GM10266 (cell line): ENCODE measurements around the gene PIH1D1.
"Not testable (repeated sequence)": the region's sequence is repeated elsewhere in the genome, so short reads cannot be mapped to it uniquely, and the experiment has no call there.

Experiments used
- DNase-seq: peaks from one replicate; pipeline ENCODE4 v3.0.0; 2012; ENCODE audit errors: extremely low spot score
- CTCF ChIP-seq: IDR thresholded peaks from 2 replicates; pipeline ENCODE4 v1.5.1; 2012; ENCODE audit warnings: mild to moderate bottlenecking, low read depth; ENCODE audit not compliant: control insufficient read depth, insufficient read depth; ENCODE audit errors: missing control alignments

The PIH1D1 gene

GRCh38 chr19:49475995-49476880, 24.6 kb upstream of the PIH1D1 start:
- no peak for DNase-seq
- no peak for TF ChIP-seq CTCF

GRCh38 chr19:49475191-49475917, 23.7 kb upstream of the PIH1D1 start:
- no peak for DNase-seq
- no peak for TF ChIP-seq CTCF

GRCh38 chr19:49474542-49474924, 22.9 kb upstream of the PIH1D1 start:
- DNase-seq: no peak
- no peak for TF ChIP-seq CTCF

- TF ChIP-seq CTCF: peak; percentile 89
- peak; percentile 92 for DNase-seq
Observed at GRCh38 chr19:49473868-49474541, 22.4 kb upstream of the PIH1D1 start, which contains the start of gene FLT3LG. TSS of gene FLT3LG (plus strand) at chr19:49474215. CDS start at chr19:49474640, 425 bp downstream.

- not testable (repeated sequence) for DNase-seq
Observed at GRCh38 chr19:49473501-49473867, 21.9 kb upstream of the PIH1D1 start.

- DNase-seq: no peak
- TF ChIP-seq CTCF: no peak
Observed at GRCh38 chr19:49472936-49473335, 21.3 kb upstream of the PIH1D1 start.

GRCh38 chr19:49470615-49470978, 19.0 kb upstream of the PIH1D1 start:
- no peak for DNase-seq
- TF ChIP-seq CTCF: no peak
